Bronchial epithelial cell (primary cell): ENCODE measurements around the gene TPTE2. TPM values are rescaled to one million over a fixed set of nuclear protein-coding genes. Genes with fewer than 3 reads are reported as not detected.
"Not testable (repeated sequence)": the region's sequence is repeated elsewhere in the genome, so short reads cannot be mapped to it uniquely, and the experiment has no call there.

Experiments
- DNase-seq: peaks from one replicate; pipeline ENCODE4 v3.0.0-alpha.2; 2010; ENCODE audit warnings: low read depth
- FAIRE-seq: peaks from 2 replicates; lab custom pipeline; 2011; peaks lifted over from hg19 to GRCh38; lab: Jason Lieb, UNC
- H3K27me3 ChIP-seq: 2 replicates; pipeline ENCODE4 v1.5.1; 2011; ENCODE audit warnings: low read length; ENCODE audit not compliant: control insufficient read depth, insufficient read depth
- H3K36me3 ChIP-seq: 2 replicates; pipeline ENCODE4 v1.5.1; 2011; ENCODE audit warnings: low read length; ENCODE audit not compliant: control insufficient read depth, insufficient read depth
- H3K4me3 ChIP-seq: 2 replicates; pipeline ENCODE4 v1.5.1; 2011; ENCODE audit warnings: mild to moderate bottlenecking, low read depth, low read length, control low read depth
- CTCF ChIP-seq: IDR thresholded peaks from 2 replicates; pipeline ENCODE4 v1.5.1; 2011; ENCODE audit warnings: mild to moderate bottlenecking, moderate library complexity, low read length, control low read depth, inconsistent platforms; ENCODE audit not compliant: insufficient read depth, severe bottlenecking
- total RNA-seq: library from RNA; depleted of rRNA; stranded (reverse); fragments of >200 nt; gene quantifications from 2 replicates; pipeline ENCODE4 v1.2.1, GENCODE V29; 2014

Gene TPTE2
- total RNA-seq, 1 donor from 2014 or later = not detected

GRCh38 chr13:19525634-19526033 is 35.7 kb downstream of the TPTE2 start:
- not testable (repeated sequence) for H3K27me3 ChIP-seq, H3K4me3 ChIP-seq, FAIRE-seq, H3K36me3 ChIP-seq, DNase-seq

DNA sequence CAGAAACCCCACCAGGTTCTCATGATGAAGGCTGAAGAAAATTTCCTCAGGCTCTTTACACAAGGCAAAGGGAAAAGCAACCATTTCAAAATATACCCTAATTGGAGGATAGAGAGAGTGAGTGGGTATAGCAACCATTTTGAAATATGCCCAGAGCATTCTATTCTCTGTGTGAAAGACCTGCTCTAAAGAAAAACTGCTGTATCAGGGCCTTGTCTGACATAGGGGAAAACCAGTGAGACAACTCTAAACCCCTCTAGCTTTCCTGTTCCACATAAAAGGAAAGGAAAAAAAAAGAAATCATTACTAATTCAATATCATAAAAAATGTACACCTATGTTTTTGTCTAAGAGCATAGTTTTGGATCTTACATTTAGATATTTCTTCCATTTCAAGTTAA is 42.3 kb downstream of the TPTE2 start:
- no peak for TF ChIP-seq CTCF
- Histone ChIP-seq H3K4me3 (no peak overlapping the region), H3K36me3 (no peaks in the 10 kb centered on the region), H3K27me3 (no peaks in the 10 kb centered on the region)
- no peak for DNase-seq
- no peak for FAIRE-seq

DNA sequence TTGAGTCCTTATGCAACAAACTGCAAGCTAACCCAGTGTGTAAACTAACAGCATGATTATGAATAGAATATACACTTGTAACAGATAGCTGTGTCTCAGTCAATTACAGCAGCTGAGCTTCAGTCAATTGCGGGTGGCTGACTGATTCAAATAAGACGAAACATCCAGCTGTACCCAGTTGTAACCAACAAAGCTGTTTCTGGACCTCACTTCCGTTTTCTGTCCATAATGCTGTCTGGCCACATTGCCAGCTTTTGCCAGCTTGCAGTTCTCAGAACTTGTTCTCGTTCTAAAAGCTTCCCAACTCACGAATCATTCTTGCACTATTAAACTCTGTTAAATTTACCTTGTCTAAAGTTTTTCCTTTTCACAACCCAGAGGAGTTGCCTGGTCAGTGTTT is 53.7 kb downstream of the TPTE2 start:
- not testable (repeated sequence) for FAIRE-seq, H3K36me3 ChIP-seq, H3K4me3 ChIP-seq, DNase-seq, H3K27me3 ChIP-seq

- not testable (repeated sequence) for H3K4me3 ChIP-seq, FAIRE-seq, H3K27me3 ChIP-seq, DNase-seq, H3K36me3 ChIP-seq
Measured at GRCh38 chr13:19460126-19460525, 101.2 kb downstream of the TPTE2 start.

- not testable (repeated sequence) for H3K4me3 ChIP-seq, DNase-seq, H3K27me3 ChIP-seq, H3K36me3 ChIP-seq, FAIRE-seq
Measured at GRCh38 chr13:19439056-19439686, 122.2 kb downstream of the TPTE2 start.

DNA sequence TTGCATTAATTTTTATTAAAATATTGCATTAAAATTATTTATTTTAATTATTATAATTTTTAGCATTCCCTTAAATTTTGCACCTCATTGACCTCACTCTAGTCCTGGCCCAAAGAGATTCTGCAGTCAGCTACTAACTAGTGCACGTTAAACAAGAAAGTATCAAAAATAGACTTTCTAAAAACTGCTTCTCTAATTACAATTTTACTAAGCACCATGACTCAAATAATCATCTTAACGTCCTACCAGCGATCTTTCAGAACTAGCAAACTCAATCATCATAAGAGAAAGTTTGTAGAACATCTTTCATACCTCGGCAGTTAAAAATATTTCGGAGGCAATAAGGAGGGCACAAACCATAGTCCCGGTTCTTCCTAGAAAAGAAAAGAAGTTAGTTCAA is 123.6 kb downstream of the TPTE2 start:
- not testable (repeated sequence) for H3K4me3 ChIP-seq, H3K36me3 ChIP-seq, FAIRE-seq, H3K27me3 ChIP-seq, DNase-seq

DNA sequence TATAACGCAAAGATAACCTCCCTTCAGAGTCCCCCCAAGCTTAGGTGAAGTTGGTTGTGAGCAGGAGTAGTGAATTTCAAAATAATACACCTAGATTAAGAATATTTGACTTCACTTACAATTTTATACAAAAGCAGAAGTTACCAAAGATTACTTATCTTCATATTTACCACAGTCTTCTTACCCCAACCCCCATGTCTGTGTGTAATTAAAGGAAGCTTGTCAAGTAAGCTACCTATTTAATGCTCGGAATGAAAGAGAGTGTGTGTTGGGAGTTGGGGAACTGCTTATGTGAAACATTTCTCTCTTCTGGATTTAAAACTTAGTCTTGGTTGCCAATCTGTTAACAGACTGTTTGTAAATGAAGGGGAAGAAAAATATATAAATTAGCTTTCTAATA is 139.1 kb downstream of the TPTE2 start:
- not testable (repeated sequence) for H3K36me3 ChIP-seq, FAIRE-seq, H3K4me3 ChIP-seq, DNase-seq, H3K27me3 ChIP-seq

DNA sequence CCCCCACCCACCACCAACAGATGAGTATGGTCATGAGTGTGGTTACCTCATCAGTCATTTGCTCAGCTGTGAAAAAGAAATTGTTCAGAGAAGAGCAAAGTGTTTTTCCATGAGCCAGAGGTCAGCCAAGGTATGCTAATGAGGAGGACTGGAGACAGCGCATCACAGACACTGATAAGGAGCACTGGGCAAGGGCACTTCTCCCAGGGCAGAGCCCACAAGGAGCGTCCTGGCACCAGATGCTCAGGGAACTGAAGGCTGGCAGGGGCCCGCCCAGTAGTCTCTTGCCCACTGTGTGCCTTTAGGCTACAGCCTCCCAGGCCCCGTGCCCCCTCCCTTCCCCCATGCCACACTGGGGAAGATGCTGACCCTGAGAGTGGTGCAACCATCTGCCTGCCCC is 148.8 kb downstream of the TPTE2 start:
- not testable (repeated sequence) for DNase-seq, H3K36me3 ChIP-seq, FAIRE-seq, H3K27me3 ChIP-seq, H3K4me3 ChIP-seq

GRCh38 chr13:19382746-19383511 is 178.4 kb downstream of the TPTE2 start:
- DNase-seq, H3K4me3 ChIP-seq, FAIRE-seq, H3K27me3 ChIP-seq, H3K36me3 ChIP-seq: not testable (repeated sequence)

GRCh38 chr13:19382111-19382510 is 179.2 kb downstream of the TPTE2 start:
- H3K27me3 ChIP-seq = no peaks in the 10 kb centered on the region
- TF ChIP-seq CTCF = no peak
- FAIRE-seq (no peak), DNase-seq (no peak)
- no peaks in the 10 kb centered on the region for H3K36me3 ChIP-seq
- H3K4me3 ChIP-seq = no peak overlapping the region
